GM12878 (cell line): ENCODE results near the gene TMEM109. TPM values are rescaled to one million over a fixed set of nuclear protein-coding genes. Genes with fewer than 3 reads are reported as not detected.

Experiments used
- ATAC-seq: fragments of 200-7000 bp; cut with Tn5 transposase; 3 replicates; pipeline ENCODE4 v1.9.1; 2020; ENCODE audit warnings: mild to moderate bottlenecking, moderate library complexity
- BruUV-seq: library from RNA; stranded (reverse); fragments of 400-500 nt; replicated peaks from 2 replicates; lab custom pipeline; 2021; lab: Mats Ljungman, UMichigan
- CTCF ChIA-PET: fragments of 300-600 bp; sonication (Branson Sonifier 250); formaldehyde crosslinking; extraction: SDS; loops from one replicate; lab custom pipeline; 2021; ENCODE audit warnings: inconsistent platforms; lab: Yijun Ruan, JAX
- POLR2A ChIA-PET: fragments of 350-600 bp; formaldehyde crosslinking; extraction: SDS; loops from one replicate; lab custom pipeline; 2021; ENCODE audit warnings: inconsistent platforms; lab: Charles Lee
- RAD21 ChIA-PET: fragments of 300-600 bp; sonication (Branson Sonifier 250); formaldehyde crosslinking; loops from one replicate; lab custom pipeline; 2023; ENCODE audit warnings: antibody characterized with exemption; ENCODE audit not compliant: unreplicated experiment; lab: Charles Lee
- SMC1A ChIA-PET: fragments of 300-600 bp; sonication (Branson Sonifier 250); formaldehyde crosslinking; loops from one replicate; lab custom pipeline; 2023; ENCODE audit not compliant: unreplicated experiment, uncharacterized antibody; lab: Charles Lee
- DNase-seq: peaks from one replicate; pipeline ENCODE4 v3.0.0-alpha.2; 2011; ENCODE audit warnings: low read depth, low spot score
- FAIRE-seq: peaks from 3 replicates; lab custom pipeline; 2011; peaks lifted over from hg19 to GRCh38; lab: Jason Lieb, UNC
- H2AFZ ChIP-seq: 2 replicates; pipeline ENCODE4 v1.6.0; 2011; ENCODE audit warnings: low read depth, low read length, control low read depth; ENCODE audit not compliant: control insufficient read depth
- H3K27ac ChIP-seq: 2 replicates; pipeline ENCODE4 v1.5.1; 2011; ENCODE audit warnings: control low read depth; ENCODE audit not compliant: control insufficient read depth, insufficient read depth
- H3K27me3 ChIP-seq, 2 experiments: replicated peaks in 1 of 2; 2 replicates each; pipeline versions ENCODE4 v1.6.0 to v1.6.1; 2011; ENCODE audit warnings: low read length in 1 of 2; ENCODE audit not compliant: control insufficient read depth in 2 of 2, insufficient read depth in 2 of 2
- H3K36me3 ChIP-seq, 2 experiments: 2 replicates each; pipeline ENCODE4 v1.5.1; 2011; ENCODE audit warnings: low read length in 1 of 2; ENCODE audit not compliant: control insufficient read depth in 2 of 2, insufficient read depth in 2 of 2
- H3K4me1 ChIP-seq: 2 replicates; pipeline ENCODE4 v1.6.1; 2011; ENCODE audit warnings: mild to moderate bottlenecking, low read length, moderate library complexity, mixed read lengths; ENCODE audit not compliant: control insufficient read depth, insufficient read depth
- H3K4me2 ChIP-seq: 2 replicates; pipeline ENCODE4 v1.6.0; 2011; ENCODE audit warnings: control low read depth; ENCODE audit not compliant: control insufficient read depth, insufficient read depth
- H3K4me3 ChIP-seq: fragments of 200-600 bp; sonication (generic); 2 replicates; pipeline ENCODE4 v1.5.1; 2016
- H3K79me2 ChIP-seq: 2 replicates; pipeline ENCODE4 v1.6.0; 2011; ENCODE audit warnings: low read length; ENCODE audit not compliant: control insufficient read depth, insufficient read depth
- H3K9ac ChIP-seq: 2 replicates; pipeline ENCODE4 v1.8.0; 2011; ENCODE audit warnings: low read length, control low read depth, mixed read lengths; ENCODE audit not compliant: control insufficient read depth, insufficient read depth
- H3K9me3 ChIP-seq: replicated peaks from 3 replicates; pipeline ENCODE4 v1.5.1; 2011; ENCODE audit warnings: mild to moderate bottlenecking, low read length; ENCODE audit not compliant: control insufficient read depth, insufficient read depth
- H4K20me1 ChIP-seq: 2 replicates; pipeline ENCODE4 v1.6.0; 2011; ENCODE audit not compliant: control insufficient read depth, insufficient read depth
- BHLHE40 ChIP-seq, 2 experiments: fragments of 450-650 bp in 1 of 2; IDR thresholded peaks; 2 replicates each; pipeline ENCODE4 v1.6.1; 2011 to 2017; ENCODE audit warnings: low read depth in 2 of 2, borderline replicate concordance in 1 of 2, improper control_type of control experiment in 1 of 2, low read length in 1 of 2, mild to moderate bottlenecking in 1 of 2
- CBX5 ChIP-seq: sonication (generic); IDR thresholded peaks from 2 replicates; pipeline ENCODE4 v1.6.1; 2016; ENCODE audit warnings: low read depth, moderate library complexity, mild to moderate bottlenecking, inconsistent platforms
- NFYB ChIP-seq: IDR thresholded peaks from 2 replicates; pipeline ENCODE4 v1.6.1; 2011; ENCODE audit warnings: low read depth, mild to moderate bottlenecking, low read length, improper control_type of control experiment, moderate library complexity; ENCODE audit not compliant: insufficient read depth
- NRF1 ChIP-seq: conservative IDR thresholded peaks from 2 replicates; pipeline ENCODE4 v1.6.1; 2011; ENCODE audit warnings: mild to moderate bottlenecking, low read depth, low read length, improper control_type of control experiment
- ZZZ3 ChIP-seq: IDR thresholded peaks from 2 replicates; pipeline ENCODE4 v1.6.1; 2011; ENCODE audit warnings: low read depth; ENCODE audit not compliant: control insufficient read depth, insufficient read length
- WGBS: methylation state at CpG from one replicate; pipeline ENCODE4 v1.1.6; 2016; ENCODE audit warnings: low lambda C conversion rate; ENCODE audit not compliant: insufficient replicate concordance, insufficient coverage; ENCODE audit errors: missing lambda C conversion rate; 5-methylcytosine and 5-hydroxymethylcytosine counted together
- in situ Hi-C: fragments of 300-500 bp; cut with MboI; formaldehyde crosslinking; loops from 9 replicates; pipeline ENCODE4 v1.14.3; 2018; ENCODE audit warnings: mixed read lengths
- intact Hi-C: fragments of 100-400 bp; cut with micrococcal nuclease; formaldehyde crosslinking; loops from one replicate; pipeline ENCODE4 v1.14.2; 2022; ENCODE audit not compliant: unreplicated experiment
- polyA plus RNA-seq, 11 experiments: library from polyadenylated mRNA; depleted of rRNA in 4 of 11; unstranded in 6 of 11; stranded (reverse) in 5 of 11; fragments of >200 nt; fragmentation: Nextera tagmentation in 4 of 11; fragmentation: Illumina TruSeq in 1 of 11; extraction: Ambion mirVana in 4 of 11; extraction: Trizol in 1 of 11; gene quantifications; 1 replicate in 1 of 11; 2 replicates in 10 of 11; pipeline versions ENCODE4 v1.2.1 to v1.2.3, GENCODE V29; 2011 to 2016; ENCODE audit warnings: inconsistent platforms in 2 of 11, missing spikeins in 2 of 11, low read depth in 1 of 11
- total RNA-seq, 4 experiments: library from RNA; depleted of rRNA in 3 of 4; stranded (reverse); fragments of >200 nt in 3 of 4; fragmentation: Illumina TruSeq in 1 of 4; extraction: Trizol in 1 of 4; gene quantifications; 2 replicates each; pipeline versions ENCODE4 v1.2.1 to v1.2.3, GENCODE V29; 2013 to 2021
- TF ChIP-seq, protein P1 (sequence below): fragments of 450-650 bp; formaldehyde crosslinking; IDR thresholded peaks from 2 replicates; pipeline ENCODE4 v1.4.0; 2022; ENCODE audit warnings: mild to moderate bottlenecking, moderate library complexity
- TF ChIP-seq, protein P2 (sequence below): fragments of 450-650 bp; IDR thresholded peaks from 2 replicates; pipeline ENCODE4 v1.6.1; 2018; ENCODE audit warnings: borderline replicate concordance, mild to moderate bottlenecking; ENCODE audit not compliant: partially characterized antibody

TMEM109 gene
- total and polyA plus RNA-seq, 10 of the 15 experiments (the other 5 are each of a cell fraction or from before 2014, with no cell fraction given), result 21.9 to 199 (median 85.2) TPM

DNA sequence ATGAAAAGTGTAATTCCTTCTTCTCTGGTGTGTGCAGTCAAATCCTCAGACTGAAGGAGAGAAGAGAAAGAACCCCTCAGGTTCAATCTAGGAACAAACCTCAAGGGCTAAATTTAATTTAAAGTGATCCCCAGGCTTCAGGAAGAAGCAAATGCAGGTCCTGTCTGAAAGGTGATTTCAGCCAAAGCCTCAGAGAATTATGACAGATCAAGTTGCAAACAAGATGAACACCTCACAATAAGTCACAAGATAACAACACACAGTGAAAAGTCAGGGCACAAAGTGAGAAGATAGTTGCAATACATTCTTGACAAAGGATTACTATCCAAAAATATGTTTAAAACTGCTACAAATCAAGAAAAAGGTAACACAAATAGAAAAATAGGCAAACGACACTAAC is 34.9 kb upstream of the TMEM109 start:
- ATAC-seq, result no peak
- WGBS, result 94% methylated on average over 1 of the region's 1 CpG
- CTCF ChIA-PET, result no interaction called here
- in situ Hi-C loops, result no loop called here
- DNase-seq, result no peak
- Histone ChIP-seq H3K9me3 (no peaks in the 10 kb centered on the region), H3K27ac (no peak overlapping the region), H3K4me2 (no peak overlapping the region), H3K4me3 (no peak overlapping the region), H3K4me1 (no peaks in the 10 kb centered on the region), H3K9ac (no peak overlapping the region), H3K79me2 (no peaks in the 10 kb centered on the region), H3K36me3 (peaks cover 0 to 5% of the 10 kb centered on the region in 2 experiments; a peak in 3 of 4 replicates), H3K27me3 (no peaks in the 10 kb centered on the region), H4K20me1 (no peaks in the 10 kb centered on the region; the same call in 1 of the 2 replicates), H2AFZ (no peak overlapping the region)
- POLR2A ChIA-PET, result no interaction called here
- BruUV-seq, result no TSS peak
- intact Hi-C loops, result no loop called here
- RAD21 ChIA-PET, result no interaction called here
- TF ChIP-seq BHLHE40 (IDR thresholded peaks at IDR 0.05; ENCODE audit: borderline replicate concordance in 1 of 2, low read depth in 2 of 2, low read length in 1 of 2) (no peak), ZZZ3 (no peak), NFYB (no peak), NRF1 (no peak), CBX5 (no peak)
- TF ChIP-seq, protein P1, sequence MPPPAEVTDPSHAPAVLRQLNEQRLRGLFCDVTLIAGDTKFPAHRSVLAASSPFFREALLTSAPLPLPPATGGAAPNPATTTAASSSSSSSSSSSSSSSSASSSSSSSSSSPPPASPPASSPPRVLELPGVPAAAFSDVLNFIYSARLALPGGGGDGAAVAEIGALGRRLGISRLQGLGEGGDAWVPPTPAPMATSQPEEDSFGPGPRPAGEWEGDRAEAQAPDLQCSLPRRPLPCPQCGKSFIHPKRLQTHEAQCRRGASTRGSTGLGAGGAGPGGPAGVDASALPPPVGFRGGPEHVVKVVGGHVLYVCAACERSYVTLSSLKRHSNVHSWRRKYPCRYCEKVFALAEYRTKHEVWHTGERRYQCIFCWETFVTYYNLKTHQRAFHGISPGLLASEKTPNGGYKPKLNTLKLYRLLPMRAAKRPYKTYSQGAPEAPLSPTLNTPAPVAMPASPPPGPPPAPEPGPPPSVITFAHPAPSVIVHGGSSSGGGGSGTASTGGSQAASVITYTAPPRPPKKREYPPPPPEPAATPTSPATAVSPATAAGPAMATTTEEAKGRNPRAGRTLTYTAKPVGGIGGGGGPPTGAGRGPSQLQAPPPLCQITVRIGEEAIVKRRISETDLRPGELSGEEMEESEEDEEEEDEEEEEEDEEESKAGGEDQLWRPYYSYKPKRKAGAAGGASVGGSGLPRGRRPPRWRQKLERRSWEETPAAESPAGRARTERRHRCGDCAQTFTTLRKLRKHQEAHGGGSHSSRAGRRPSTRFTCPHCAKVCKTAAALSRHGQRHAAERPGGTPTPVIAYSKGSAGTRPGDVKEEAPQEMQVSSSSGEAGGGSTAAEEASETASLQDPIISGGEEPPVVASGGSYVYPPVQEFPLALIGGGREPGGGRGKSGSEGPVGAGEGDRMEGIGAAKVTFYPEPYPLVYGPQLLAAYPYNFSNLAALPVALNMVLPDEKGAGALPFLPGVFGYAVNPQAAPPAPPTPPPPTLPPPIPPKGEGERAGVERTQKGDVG (CRISPR knock-in tag), result no peak
- TF ChIP-seq, protein P2, sequence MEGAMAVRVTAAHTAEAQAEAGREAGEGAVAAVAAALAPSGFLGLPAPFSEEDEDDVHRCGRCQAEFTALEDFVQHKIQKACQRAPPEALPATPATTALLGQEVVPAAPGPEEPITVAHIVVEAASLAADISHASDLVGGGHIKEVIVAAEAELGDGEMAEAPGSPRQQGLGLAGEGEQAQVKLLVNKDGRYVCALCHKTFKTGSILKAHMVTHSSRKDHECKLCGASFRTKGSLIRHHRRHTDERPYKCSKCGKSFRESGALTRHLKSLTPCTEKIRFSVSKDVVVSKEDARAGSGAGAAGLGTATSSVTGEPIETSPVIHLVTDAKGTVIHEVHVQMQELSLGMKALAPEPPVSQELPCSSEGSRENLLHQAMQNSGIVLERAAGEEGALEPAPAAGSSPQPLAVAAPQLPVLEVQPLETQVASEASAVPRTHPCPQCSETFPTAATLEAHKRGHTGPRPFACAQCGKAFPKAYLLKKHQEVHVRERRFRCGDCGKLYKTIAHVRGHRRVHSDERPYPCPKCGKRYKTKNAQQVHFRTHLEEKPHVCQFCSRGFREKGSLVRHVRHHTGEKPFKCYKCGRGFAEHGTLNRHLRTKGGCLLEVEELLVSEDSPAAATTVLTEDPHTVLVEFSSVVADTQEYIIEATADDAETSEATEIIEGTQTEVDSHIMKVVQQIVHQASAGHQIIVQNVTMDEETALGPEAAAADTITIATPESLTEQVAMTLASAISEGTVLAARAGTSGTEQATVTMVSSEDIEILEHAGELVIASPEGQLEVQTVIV, result no peak
- FAIRE-seq, result no peak
- SMC1A ChIA-PET, result no interaction called here
